IMR-90 (cell line): ENCODE data around the gene NWD2.

Experiments
- CEBPB ChIP-seq: IDR thresholded peaks from 2 replicates; pipeline ENCODE4 v1.6.1; 2012; ENCODE audit warnings: low read depth, low read length, improper control_type of control experiment
- CTCF ChIP-seq: conservative IDR thresholded peaks from 2 replicates; pipeline ENCODE4 v1.5.1; 2012; ENCODE audit warnings: mild to moderate bottlenecking, low read depth, low read length, improper control_type of control experiment
- ELK1 ChIP-seq: fragments of 150-350 bp; IDR thresholded peaks from 2 replicates; pipeline ENCODE4 v1.6.1; 2016; ENCODE audit warnings: low read depth, mild to moderate bottlenecking, low read length, moderate library complexity, borderline replicate concordance
- FOS ChIP-seq: fragments of 150-350 bp; IDR thresholded peaks from 2 replicates; pipeline ENCODE4 v1.6.1; 2016; ENCODE audit warnings: low read depth, low read length
- MAFK ChIP-seq: IDR thresholded peaks from 2 replicates; pipeline ENCODE4 v1.6.1; 2012; ENCODE audit warnings: low read depth, low read length, improper control_type of control experiment
- MAZ ChIP-seq: IDR thresholded peaks from 2 replicates; pipeline ENCODE4 v1.6.1; 2012; ENCODE audit warnings: low read depth, mild to moderate bottlenecking, low read length, improper control_type of control experiment, moderate library complexity, borderline replicate concordance
- POLR2A ChIP-seq: IDR thresholded peaks from 2 replicates; pipeline ENCODE4 v1.6.1; 2012; ENCODE audit warnings: mild to moderate bottlenecking, low read depth, low read length
- RAD21 ChIP-seq: IDR thresholded peaks from 2 replicates; pipeline ENCODE4 v1.6.1; 2012; ENCODE audit warnings: low read length, improper control_type of control experiment
- RCOR1 ChIP-seq: IDR thresholded peaks from 2 replicates; pipeline ENCODE4 v1.6.1; 2012; ENCODE audit warnings: mild to moderate bottlenecking, low read length, improper control_type of control experiment; ENCODE audit not compliant: insufficient replicate concordance
- RFX5 ChIP-seq: IDR thresholded peaks from 2 replicates; pipeline ENCODE4 v1.8.0; 2012; ENCODE audit warnings: low read depth, mild to moderate bottlenecking, low read length, moderate library complexity
- SMC3 ChIP-seq: fragments of 150-350 bp; IDR thresholded peaks from 2 replicates; pipeline ENCODE4 v1.6.1; 2016; ENCODE audit warnings: low read depth, mild to moderate bottlenecking, antibody characterized with exemption, low read length, moderate library complexity
- USF2 ChIP-seq: fragments of 150-350 bp; IDR thresholded peaks from 2 replicates; pipeline ENCODE4 v1.6.1; 2017; ENCODE audit warnings: mild to moderate bottlenecking, antibody characterized with exemption, low read length, low read depth

GRCh38 chr4:37400241-37400881 is 155.8 kb downstream of the NWD2 start:
- no peak for TF ChIP-seq CTCF
- no peak for TF ChIP-seq MAFK
- no peak for TF ChIP-seq POLR2A
- TF ChIP-seq ELK1: no peak
- no peak for TF ChIP-seq RAD21
- TF ChIP-seq SMC3: no peak
- TF ChIP-seq MAZ: no peak
- TF ChIP-seq FOS: no peak
- TF ChIP-seq RCOR1: no peak
- TF ChIP-seq USF2: no peak
- TF ChIP-seq RFX5: no peak
- TF ChIP-seq CEBPB: no peak
